ENCODE data around the gene LTBP1.

The LTBP1 gene

GRCh38 chr2:33081691-33082090 is 134.9 kb downstream of the LTBP1 start:
- no peak for DNase-seq (ENCODE audit: low read depth in 3 of 3)

- DNase-seq (ENCODE audit: low read depth in 3 of 3): no peak
Observed at GRCh38 chr2:33083699-33084387, 137.1 kb downstream of the LTBP1 start.

- no peak for DNase-seq (ENCODE audit: low read depth in 3 of 3)
Observed at GRCh38 chr2:33084433-33084832, 137.7 kb downstream of the LTBP1 start.

- no peak for DNase-seq (ENCODE audit: low read depth in 3 of 3)
Observed at GRCh38 chr2:33085646-33086045, 138.9 kb downstream of the LTBP1 start.

GRCh38 chr2:33086400-33087015 is 139.8 kb downstream of the LTBP1 start:
- no peak for DNase-seq (ENCODE audit: low read depth in 3 of 3)

- DNase-seq (ENCODE audit: low read depth in 3 of 3): no peak
Observed at GRCh38 chr2:33090553-33091134, 143.9 kb downstream of the LTBP1 start.

GRCh38 chr2:33091541-33092123 is 144.9 kb downstream of the LTBP1 start:
- DNase-seq (ENCODE audit: low read depth in 3 of 3): no peak

- DNase-seq (ENCODE audit: low read depth in 3 of 3): no peak
Observed at GRCh38 chr2:33093283-33093993, 146.7 kb downstream of the LTBP1 start.

- DNase-seq (ENCODE audit: low read depth in 3 of 3): no peak
Observed at GRCh38 chr2:33094303-33094702, 147.6 kb downstream of the LTBP1 start.

GRCh38 chr2:33099989-33100388 is 153.2 kb downstream of the LTBP1 start:
- DNase-seq (ENCODE audit: low read depth in 3 of 3): no peak

GRCh38 chr2:33100921-33101320 is 154.2 kb downstream of the LTBP1 start:
- DNase-seq (ENCODE audit: low read depth in 3 of 3): no peak

GRCh38 chr2:33104052-33104623 is 157.4 kb downstream of the LTBP1 start:
- no peak for DNase-seq (ENCODE audit: low read depth in 3 of 3)

GRCh38 chr2:33104726-33105125 is 158.0 kb downstream of the LTBP1 start:
- DNase-seq (ENCODE audit: low read depth in 3 of 3): no peak

- no peak for DNase-seq (ENCODE audit: low read depth in 3 of 3)
Observed at GRCh38 chr2:33106115-33106514, 159.4 kb downstream of the LTBP1 start.

- DNase-seq (ENCODE audit: low read depth in 3 of 3): no peak
Observed at GRCh38 chr2:33107690-33108482, 161.1 kb downstream of the LTBP1 start.

- no peak for DNase-seq (ENCODE audit: low read depth in 3 of 3)
Observed at GRCh38 chr2:33108483-33109443, 162.0 kb downstream of the LTBP1 start.

- no peak for DNase-seq (ENCODE audit: low read depth in 3 of 3)
Observed at GRCh38 chr2:33110461-33110860, 163.7 kb downstream of the LTBP1 start.

- DNase-seq (ENCODE audit: low read depth in 3 of 3): no peak
Observed at GRCh38 chr2:33111002-33111446, 164.3 kb downstream of the LTBP1 start.

GRCh38 chr2:33115196-33115595 is 168.4 kb downstream of the LTBP1 start:
- DNase-seq (ENCODE audit: low read depth in 3 of 3): no peak

GRCh38 chr2:33115728-33116127 is 169.0 kb downstream of the LTBP1 start:
- no peak for DNase-seq (ENCODE audit: low read depth in 3 of 3)
